Measurements from ENCODE around the gene ACAA1. TPM values are rescaled to one million over a fixed set of nuclear protein-coding genes. Genes with fewer than 3 reads are reported as not detected.
A peak's percentile ranks its signal among the peaks of the same experiment; 100 is the strongest.

Gene ACAA1
- total and polyA plus RNA-seq, 9 of the 15 experiments (the other 6 are each of a cell fraction or from before 2014, with no cell fraction given), result 4.0 to 88.9 (median 57.2) TPM

- no peak for TF ChIP-seq DEAF1 (CRISPR knock-in tag; IDR thresholded peaks at IDR 0.05)
- no peak for TF ChIP-seq POU5F1 (IDR thresholded peaks at IDR 0.05; ENCODE audit: borderline replicate concordance, low read depth, low read length, partially characterized antibody)
- no peak for TF ChIP-seq SMARCA4 (IDR thresholded peaks at IDR 0.05)
- TF ChIP-seq FOXJ3 (CRISPR knock-in tag; IDR thresholded peaks at IDR 0.05), result no peak
- no peak for TF ChIP-seq ZNF224 (CRISPR knock-in tag; IDR thresholded peaks at IDR 0.05)
- TF ChIP-seq GABPB1 (CRISPR knock-in tag; IDR thresholded peaks at IDR 0.05), result no peak
- peak; percentile 21 for TF ChIP-seq SAP30 (IDR thresholded peaks at IDR 0.05; ENCODE audit: borderline replicate concordance, insufficient read depth, low read depth, low read length, poor library complexity, severe bottlenecking)
- no peak for TF ChIP-seq ZNF551 (CRISPR knock-in tag; IDR thresholded peaks at IDR 0.05)
- TF ChIP-seq ZNF311 (CRISPR knock-in tag; IDR thresholded peaks at IDR 0.05), result 0 out of 2 replicates have a peak, but pooled peaks have one; percentile 18
- TF ChIP-seq SOX6 (IDR thresholded peaks at IDR 0.05), result no peak
- TF ChIP-seq RHOXF2B (CRISPR knock-in tag; conservative IDR thresholded peaks at IDR 0.05), result no peak
- no peak for TF ChIP-seq NFXL1 (CRISPR knock-in tag; IDR thresholded peaks at IDR 0.05)
- no peak for TF ChIP-seq KDM1A (IDR thresholded peaks at IDR 0.05)
- no peak for TF ChIP-seq ETV6 (IDR thresholded peaks at IDR 0.05; ENCODE audit: borderline replicate concordance in 1 of 2, low read depth in 2 of 2, low read length in 1 of 2)
- TF ChIP-seq ETV6 (CRISPR knock-in tag; IDR thresholded peaks at IDR 0.05; ENCODE audit: borderline replicate concordance), result no peak
- 0 out of 2 replicates have a peak, but pooled peaks have one; percentile 9 for TF ChIP-seq OTX1 (CRISPR knock-in tag; IDR thresholded peaks at IDR 0.05)
- TF ChIP-seq SMAD4 (CRISPR knock-in tag; conservative IDR thresholded peaks at IDR 0.05), result no peak
- no peak for TF ChIP-seq ZNF583 (CRISPR knock-in tag; IDR thresholded peaks at IDR 0.05)
- no peak for TF ChIP-seq E2F4 (CRISPR knock-in tag; IDR thresholded peaks at IDR 0.05; ENCODE audit: low read depth)
- TF ChIP-seq NR3C1 (CRISPR knock-in tag; IDR thresholded peaks at IDR 0.05), result 0 out of 2 replicates have a peak, but pooled peaks have one; percentile 30
- TF ChIP-seq XRCC3 (IDR thresholded peaks at IDR 0.05), result no peak
- no peak for TF ChIP-seq NFRKB (IDR thresholded peaks at IDR 0.05; ENCODE audit: low read depth)
- TF ChIP-seq CCNT2 (IDR thresholded peaks at IDR 0.05; ENCODE audit: borderline replicate concordance, extremely low read depth, insufficient read length, low read depth, low read length), result no peak
- no peak for TF ChIP-seq CHD1 (IDR thresholded peaks at IDR 0.05; ENCODE audit: low read length)
- no peak for TF ChIP-seq TCF7 (IDR thresholded peaks at IDR 0.05; ENCODE audit: borderline replicate concordance)
- TF ChIP-seq USF1 (CRISPR knock-in tag; IDR thresholded peaks at IDR 0.05), result peak; percentile 3; the same call in 1 of the 2 replicates
- TF ChIP-seq RUNX1 (IDR thresholded peaks at IDR 0.05; ENCODE audit: low read depth), result no peak
- TF ChIP-seq ARNT (IDR thresholded peaks at IDR 0.05), result no peak
Measured at GRCh38 chr3:38136393-38136776, 542 bp downstream of the ACAA1 start (continued).

All from K562 (cell line).